GM12878 (cell line): ENCODE measurements around the gene KRTAP19-3. TPM values are rescaled to one million over a fixed set of nuclear protein-coding genes. Genes with fewer than 3 reads are reported as not detected.

Experiments
- ATAC-seq: fragments of 200-7000 bp; cut with Tn5 transposase; 3 replicates; pipeline ENCODE4 v1.9.1; 2020; ENCODE audit warnings: mild to moderate bottlenecking, moderate library complexity
- BruUV-seq: library from RNA; stranded (reverse); fragments of 400-500 nt; replicated peaks from 2 replicates; lab custom pipeline; 2021; lab: Mats Ljungman, UMichigan
- CTCF ChIA-PET: fragments of 300-600 bp; sonication (Branson Sonifier 250); formaldehyde crosslinking; extraction: SDS; loops from one replicate; lab custom pipeline; 2021; ENCODE audit warnings: inconsistent platforms; lab: Yijun Ruan, JAX
- POLR2A ChIA-PET: fragments of 350-600 bp; formaldehyde crosslinking; extraction: SDS; loops from one replicate; lab custom pipeline; 2021; ENCODE audit warnings: inconsistent platforms; lab: Charles Lee
- RAD21 ChIA-PET: fragments of 300-600 bp; sonication (Branson Sonifier 250); formaldehyde crosslinking; loops from one replicate; lab custom pipeline; 2023; ENCODE audit warnings: antibody characterized with exemption; ENCODE audit not compliant: unreplicated experiment; lab: Charles Lee
- SMC1A ChIA-PET: fragments of 300-600 bp; sonication (Branson Sonifier 250); formaldehyde crosslinking; loops from one replicate; lab custom pipeline; 2023; ENCODE audit not compliant: unreplicated experiment, uncharacterized antibody; lab: Charles Lee
- DNase-seq: peaks from one replicate; pipeline ENCODE4 v3.0.0-alpha.2; 2011; ENCODE audit warnings: low read depth, low spot score
- FAIRE-seq: peaks from 3 replicates; lab custom pipeline; 2011; peaks lifted over from hg19 to GRCh38; lab: Jason Lieb, UNC
- H2AFZ ChIP-seq: 2 replicates; pipeline ENCODE4 v1.6.0; 2011; ENCODE audit warnings: low read depth, low read length, control low read depth; ENCODE audit not compliant: control insufficient read depth
- H3K27ac ChIP-seq: 2 replicates; pipeline ENCODE4 v1.5.1; 2011; ENCODE audit warnings: control low read depth; ENCODE audit not compliant: control insufficient read depth, insufficient read depth
- H3K27me3 ChIP-seq, 2 experiments: replicated peaks in 1 of 2; 2 replicates each; pipeline versions ENCODE4 v1.6.0 to v1.6.1; 2011; ENCODE audit warnings: low read length in 1 of 2; ENCODE audit not compliant: control insufficient read depth in 2 of 2, insufficient read depth in 2 of 2
- H3K36me3 ChIP-seq, 2 experiments: 2 replicates each; pipeline ENCODE4 v1.5.1; 2011; ENCODE audit warnings: low read length in 1 of 2; ENCODE audit not compliant: control insufficient read depth in 2 of 2, insufficient read depth in 2 of 2
- H3K4me1 ChIP-seq: 2 replicates; pipeline ENCODE4 v1.6.1; 2011; ENCODE audit warnings: mild to moderate bottlenecking, low read length, moderate library complexity, mixed read lengths; ENCODE audit not compliant: control insufficient read depth, insufficient read depth
- H3K4me2 ChIP-seq: 2 replicates; pipeline ENCODE4 v1.6.0; 2011; ENCODE audit warnings: control low read depth; ENCODE audit not compliant: control insufficient read depth, insufficient read depth
- H3K4me3 ChIP-seq: fragments of 200-600 bp; sonication (generic); 2 replicates; pipeline ENCODE4 v1.5.1; 2016
- H3K79me2 ChIP-seq: 2 replicates; pipeline ENCODE4 v1.6.0; 2011; ENCODE audit warnings: low read length; ENCODE audit not compliant: control insufficient read depth, insufficient read depth
- H3K9ac ChIP-seq: 2 replicates; pipeline ENCODE4 v1.8.0; 2011; ENCODE audit warnings: low read length, control low read depth, mixed read lengths; ENCODE audit not compliant: control insufficient read depth, insufficient read depth
- H3K9me3 ChIP-seq: replicated peaks from 3 replicates; pipeline ENCODE4 v1.5.1; 2011; ENCODE audit warnings: mild to moderate bottlenecking, low read length; ENCODE audit not compliant: control insufficient read depth, insufficient read depth
- H4K20me1 ChIP-seq: 2 replicates; pipeline ENCODE4 v1.6.0; 2011; ENCODE audit not compliant: control insufficient read depth, insufficient read depth
- E2F4 ChIP-seq: IDR thresholded peaks from 2 replicates; pipeline ENCODE4 v1.6.1; 2012; ENCODE audit warnings: low read depth, low read length, improper control_type of control experiment
- FOXK2 ChIP-seq: fragments of 450-650 bp; IDR thresholded peaks from 2 replicates; pipeline ENCODE4 v1.6.1; 2017; ENCODE audit warnings: mild to moderate bottlenecking, moderate library complexity
- KDM1A ChIP-seq: fragments of 200-600 bp; sonication (generic); IDR thresholded peaks from 2 replicates; pipeline ENCODE4 v1.6.1; 2016; ENCODE audit warnings: borderline replicate concordance
- LARP7 ChIP-seq: fragments of 450-650 bp; IDR thresholded peaks from 2 replicates; pipeline ENCODE4 v1.6.1; 2017; ENCODE audit warnings: mild to moderate bottlenecking
- MEF2B ChIP-seq: fragments of 450-650 bp; IDR thresholded peaks from 2 replicates; pipeline ENCODE4 v1.6.1; 2018; ENCODE audit warnings: mild to moderate bottlenecking, moderate library complexity; ENCODE audit not compliant: partially characterized antibody, poor library complexity, severe bottlenecking
- NBN ChIP-seq: fragments of 450-650 bp; IDR thresholded peaks from 2 replicates; pipeline ENCODE4 v1.6.1; 2016
- RAD21 ChIP-seq: IDR thresholded peaks from 2 replicates; pipeline ENCODE4 v1.6.1; 2011; ENCODE audit warnings: mild to moderate bottlenecking, low read depth, low read length, moderate library complexity; ENCODE audit not compliant: insufficient read depth
- RB1 ChIP-seq: fragments of 450-650 bp; formaldehyde crosslinking; IDR thresholded peaks from 2 replicates; pipeline ENCODE4 v1.6.1; 2017; ENCODE audit warnings: mild to moderate bottlenecking, borderline replicate concordance
- SMARCA5 ChIP-seq: fragments of 450-650 bp; IDR thresholded peaks from 2 replicates; pipeline ENCODE4 v1.6.1; 2017; ENCODE audit warnings: mild to moderate bottlenecking
- SMC3 ChIP-seq: IDR thresholded peaks from 2 replicates; pipeline ENCODE4 v1.6.1; 2011; ENCODE audit warnings: low read length, improper control_type of control experiment, borderline replicate concordance
- STAT1 ChIP-seq: fragments of 450-650 bp; conservative IDR thresholded peaks from 2 replicates; pipeline ENCODE4 v1.6.1; 2014; ENCODE audit warnings: antibody characterized with exemption, mild to moderate bottlenecking
- SUPT20H ChIP-seq: IDR thresholded peaks from 2 replicates; pipeline ENCODE4 v1.6.1; 2011; ENCODE audit warnings: low read depth, mild to moderate bottlenecking, low read length, moderate library complexity, borderline replicate concordance; ENCODE audit not compliant: control insufficient read depth
- TAF1 ChIP-seq: IDR thresholded peaks from 2 replicates; pipeline ENCODE4 v1.6.1; 2011; ENCODE audit warnings: mild to moderate bottlenecking, low read depth, low read length, borderline replicate concordance
- ZNF207 ChIP-seq: fragments of 450-650 bp; IDR thresholded peaks from 2 replicates; pipeline ENCODE4 v1.6.1; 2014; ENCODE audit warnings: antibody characterized with exemption, mild to moderate bottlenecking, borderline replicate concordance
- ZNF217 ChIP-seq: fragments of 450-650 bp; IDR thresholded peaks from 2 replicates; pipeline ENCODE4 v1.6.1; 2017; ENCODE audit warnings: antibody characterized with exemption, mild to moderate bottlenecking
- ZNF274 ChIP-seq: IDR thresholded peaks from one replicate; pipeline ENCODE4 v1.8.0; 2011; ENCODE audit not compliant: insufficient read length, insufficient read depth
- WGBS: methylation state at CpG from one replicate; pipeline ENCODE4 v1.1.6; 2016; ENCODE audit warnings: low lambda C conversion rate; ENCODE audit not compliant: insufficient replicate concordance, insufficient coverage; ENCODE audit errors: missing lambda C conversion rate; 5-methylcytosine and 5-hydroxymethylcytosine counted together
- in situ Hi-C: fragments of 300-500 bp; cut with MboI; formaldehyde crosslinking; loops from 9 replicates; pipeline ENCODE4 v1.14.3; 2018; ENCODE audit warnings: mixed read lengths
- intact Hi-C: fragments of 100-400 bp; cut with micrococcal nuclease; formaldehyde crosslinking; loops from one replicate; pipeline ENCODE4 v1.14.2; 2022; ENCODE audit not compliant: unreplicated experiment
- polyA plus RNA-seq, 11 experiments: library from polyadenylated mRNA; depleted of rRNA in 4 of 11; unstranded in 6 of 11; stranded (reverse) in 5 of 11; fragments of >200 nt; fragmentation: Nextera tagmentation in 4 of 11; fragmentation: Illumina TruSeq in 1 of 11; extraction: Ambion mirVana in 4 of 11; extraction: Trizol in 1 of 11; gene quantifications; 1 replicate in 1 of 11; 2 replicates in 10 of 11; pipeline versions ENCODE4 v1.2.1 to v1.2.3, GENCODE V29; 2011 to 2016; ENCODE audit warnings: inconsistent platforms in 2 of 11, missing spikeins in 2 of 11, low read depth in 1 of 11
- total RNA-seq, 4 experiments: library from RNA; depleted of rRNA in 3 of 4; stranded (reverse); fragments of >200 nt in 3 of 4; fragmentation: Illumina TruSeq in 1 of 4; extraction: Trizol in 1 of 4; gene quantifications; 2 replicates each; pipeline versions ENCODE4 v1.2.1 to v1.2.3, GENCODE V29; 2013 to 2021

KRTAP19-3 gene
- total and polyA plus RNA-seq, 10 of the 15 experiments (the other 5 are each of a cell fraction or from before 2014, with no cell fraction given), result not detected

GRCh38 chr21:30497065-30497464, 5.3 kb upstream of the KRTAP19-3 start, which contains the start of gene KRTAP19-4 (continued):
- no peak for TF ChIP-seq MEF2B
- no peak for TF ChIP-seq SUPT20H
- TF ChIP-seq ZNF207, result no peak
- TF ChIP-seq ZNF217, result no peak
- TF ChIP-seq KDM1A, result no peak
- TF ChIP-seq RB1, result no peak
- TF ChIP-seq E2F4, result no peak
- TF ChIP-seq FOXK2, result no peak

GRCh38 chr21:30487336-30487735, 4.5 kb downstream of the KRTAP19-3 start, which contains the start of gene KRTAP19-2:
TSS of gene KRTAP19-2 (minus strand) at chr21:30487436. CDS start at chr21:30487348, 88 bp downstream.
- no peak within 1 kb of the TSS for H3K4me2 ChIP-seq
- FAIRE-seq (no peak), ATAC-seq (no peak), DNase-seq (no peak)
- no peak within 1 kb of the TSS for H2AFZ ChIP-seq
- no peaks in the 10 kb centered on the region for H3K27me3 ChIP-seq
- in situ Hi-C loops (no loop called here), intact Hi-C loops (no loop called here)
- WGBS, result 16% methylated on average over 2 of the region's 2 CpGs
- ChIA-PET RAD21 (no interaction called here), SMC1A (no interaction called here), POLR2A (no interaction called here), CTCF (no interaction called here)
- no peak within 1 kb of the TSS for H3K27ac ChIP-seq
- H3K4me1 ChIP-seq, result no peaks in the 10 kb centered on the region
- no peaks in the 10 kb centered on the region; the same call in 2 of the 3 replicates for H3K9me3 ChIP-seq
- no peaks in the 10 kb centered on the region for H3K79me2 ChIP-seq
- BruUV-seq, result no TSS peak
- TF ChIP-seq TAF1 (no peak), ZNF274 (no peak), SMARCA5 (no peak), LARP7 (no peak), NBN (no peak), SMC3 (no peak), RAD21 (no peak), STAT1 (no peak)
- no peaks in the 10 kb centered on the region for H3K36me3 ChIP-seq
- no peaks in the 10 kb centered on the region for H4K20me1 ChIP-seq
- no peak within 1 kb of the TSS for H3K4me3 ChIP-seq
- H3K9ac ChIP-seq, result no peak within 1 kb of the TSS
